Measurements from ENCODE around the gene GALNT10. TPM values are rescaled to one million over a fixed set of nuclear protein-coding genes. Genes with fewer than 3 reads are reported as not detected.

GALNT10 gene
- total RNA-seq, 4 donors from 2014 or later: 35.9 to 59.4 (median 46.8) TPM

DNA sequence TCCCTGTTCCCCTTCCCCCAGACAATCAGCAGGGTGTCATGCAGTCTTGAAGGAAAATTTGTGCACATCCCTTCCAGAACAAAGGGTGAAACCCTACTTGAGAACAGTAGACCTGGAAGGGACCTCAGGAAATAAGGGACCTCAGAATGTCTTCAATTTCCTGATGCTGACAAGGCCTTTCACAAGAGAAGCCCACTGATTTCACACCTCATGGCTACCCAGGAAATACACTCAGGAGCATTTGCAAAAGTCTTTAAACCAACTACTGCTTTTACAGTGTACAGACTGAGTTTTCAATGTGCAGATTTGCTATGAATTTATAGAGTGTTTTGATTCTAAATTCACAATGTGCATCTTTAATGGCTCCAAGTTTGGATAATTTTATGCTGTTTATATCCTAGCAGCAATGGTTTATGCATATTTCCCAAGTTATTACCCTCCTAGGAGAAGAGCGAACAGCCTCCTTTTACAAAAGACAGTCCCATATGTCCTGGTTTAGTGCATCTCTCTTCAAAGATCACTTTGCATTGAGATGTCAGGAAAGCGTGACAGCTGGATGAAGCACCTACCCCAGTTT lies 74.8 kb downstream of the GALNT10 start:
- TF ChIP-seq, protein P1, sequence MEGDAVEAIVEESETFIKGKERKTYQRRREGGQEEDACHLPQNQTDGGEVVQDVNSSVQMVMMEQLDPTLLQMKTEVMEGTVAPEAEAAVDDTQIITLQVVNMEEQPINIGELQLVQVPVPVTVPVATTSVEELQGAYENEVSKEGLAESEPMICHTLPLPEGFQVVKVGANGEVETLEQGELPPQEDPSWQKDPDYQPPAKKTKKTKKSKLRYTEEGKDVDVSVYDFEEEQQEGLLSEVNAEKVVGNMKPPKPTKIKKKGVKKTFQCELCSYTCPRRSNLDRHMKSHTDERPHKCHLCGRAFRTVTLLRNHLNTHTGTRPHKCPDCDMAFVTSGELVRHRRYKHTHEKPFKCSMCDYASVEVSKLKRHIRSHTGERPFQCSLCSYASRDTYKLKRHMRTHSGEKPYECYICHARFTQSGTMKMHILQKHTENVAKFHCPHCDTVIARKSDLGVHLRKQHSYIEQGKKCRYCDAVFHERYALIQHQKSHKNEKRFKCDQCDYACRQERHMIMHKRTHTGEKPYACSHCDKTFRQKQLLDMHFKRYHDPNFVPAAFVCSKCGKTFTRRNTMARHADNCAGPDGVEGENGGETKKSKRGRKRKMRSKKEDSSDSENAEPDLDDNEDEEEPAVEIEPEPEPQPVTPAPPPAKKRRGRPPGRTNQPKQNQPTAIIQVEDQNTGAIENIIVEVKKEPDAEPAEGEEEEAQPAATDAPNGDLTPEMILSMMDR (IDR thresholded peaks at IDR 0.05): no peak
- TF ChIP-seq POLR2A (IDR thresholded peaks at IDR 0.05): no peak
- Histone ChIP-seq H3K4me3 (no peak overlapping the region), H3K27me3 (no peaks in the 10 kb centered on the region), H3K36me3 (no peaks in the 10 kb centered on the region), H3K4me1 (peaks cover 0 to 2% (median 0%) of the 10 kb centered on the region in 4 donors), H3K9me3 (no peaks in the 10 kb centered on the region), H3K27ac (no peak overlapping the region)
- no peak for DNase-seq

DNA sequence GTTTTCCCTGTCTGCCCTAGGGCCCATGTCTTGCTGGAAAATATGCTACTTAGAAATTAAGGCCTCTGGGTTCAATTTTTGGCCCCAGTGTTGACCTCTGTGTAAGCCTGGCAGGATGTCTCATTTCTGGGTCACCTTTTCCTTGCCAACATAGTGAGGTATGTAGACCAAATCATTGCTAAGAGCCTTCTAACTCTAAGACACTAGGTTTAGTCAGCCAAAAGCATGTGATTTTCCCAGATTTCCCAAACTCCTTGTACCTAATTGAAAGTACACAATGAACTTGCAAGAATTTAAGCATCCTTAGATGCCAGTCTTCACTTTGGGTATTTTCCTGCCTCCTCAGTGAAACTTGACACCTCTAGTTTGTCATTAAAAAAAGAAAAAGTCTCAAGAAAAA lies 77.0 kb downstream of the GALNT10 start:
- Histone ChIP-seq H3K4me1 (peaks cover 0 to 3% (median 0%) of the 10 kb centered on the region in 4 donors), H3K4me3 (no peak overlapping the region), H3K27ac (no peak overlapping the region), H3K9me3 (no peaks in the 10 kb centered on the region), H3K36me3 (no peaks in the 10 kb centered on the region), H3K27me3 (no peaks in the 10 kb centered on the region)
- TF ChIP-seq, protein P1 (IDR thresholded peaks at IDR 0.05): no peak
- TF ChIP-seq POLR2A (IDR thresholded peaks at IDR 0.05): no peak
- no peak for DNase-seq

DNA sequence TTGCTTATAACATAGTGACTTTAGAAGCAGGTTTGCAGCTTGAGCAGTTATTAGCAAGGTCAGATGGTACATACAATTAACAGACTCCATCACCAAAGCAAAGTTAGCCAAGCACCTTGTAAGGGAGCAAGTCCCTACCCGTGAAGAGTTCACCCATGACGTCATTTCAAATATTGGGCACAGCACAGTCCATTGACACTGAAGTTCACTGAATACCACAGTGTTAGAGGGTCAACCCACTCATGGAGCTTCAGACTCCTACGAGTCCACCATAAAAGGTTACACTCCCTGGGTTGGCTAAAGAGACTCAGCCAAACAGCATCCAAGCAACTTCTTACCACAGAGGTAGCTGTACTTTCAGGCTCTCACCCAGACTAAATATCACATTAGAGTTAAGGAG lies 77.5 kb downstream of the GALNT10 start:
- H3K27ac ChIP-seq: no peak overlapping the region
- no peak for DNase-seq
- H3K36me3 ChIP-seq: no peaks in the 10 kb centered on the region
- TF ChIP-seq, protein P1 (IDR thresholded peaks at IDR 0.05): no peak
- TF ChIP-seq POLR2A (IDR thresholded peaks at IDR 0.05): no peak
- no peaks in the 10 kb centered on the region for H3K27me3 ChIP-seq
- H3K4me3 ChIP-seq: no peak overlapping the region
- peaks cover 0 to 9% (median 4%) of the 10 kb centered on the region in 4 donors for H3K4me1 ChIP-seq
- no peaks in the 10 kb centered on the region for H3K9me3 ChIP-seq

DNA sequence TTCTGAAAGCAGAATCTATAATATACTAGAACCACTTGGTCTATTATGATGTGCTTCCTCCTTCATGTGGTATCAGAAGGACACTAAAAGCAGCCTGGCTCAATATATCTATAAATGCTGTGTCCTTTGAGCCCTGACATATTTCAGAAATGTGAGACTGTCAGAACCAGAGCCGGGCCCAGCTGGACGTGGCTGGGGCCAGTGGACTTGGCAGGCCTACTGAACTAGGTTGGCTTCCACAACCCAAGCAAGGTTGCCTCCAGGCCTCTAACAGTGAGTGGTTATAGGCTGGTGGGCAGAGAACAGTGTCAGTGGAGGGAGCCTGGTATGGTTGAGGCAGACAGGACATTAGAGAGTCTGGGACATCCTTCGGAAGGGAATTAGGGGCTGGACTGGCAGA lies 78.9 kb downstream of the GALNT10 start:
- Histone ChIP-seq H3K36me3 (no peaks in the 10 kb centered on the region), H3K4me1 (peaks cover 0 to 17% (median 8%) of the 10 kb centered on the region in 4 donors), H3K9me3 (no peaks in the 10 kb centered on the region), H3K4me3 (no peak overlapping the region), H3K27me3 (no peaks in the 10 kb centered on the region), H3K27ac (no peak overlapping the region)
- TF ChIP-seq, protein P1 (IDR thresholded peaks at IDR 0.05): no peak
- TF ChIP-seq POLR2A (IDR thresholded peaks at IDR 0.05): no peak
- no peak for DNase-seq

GRCh38 chr5:154271466-154271865 lies 80.9 kb downstream of the GALNT10 start:
- peaks cover 0 to 17% (median 8%) of the 10 kb centered on the region in 4 donors for H3K4me1 ChIP-seq
- no peaks in the 10 kb centered on the region for H3K27me3 ChIP-seq
- DNase-seq: no peak
- H3K36me3 ChIP-seq: no peaks in the 10 kb centered on the region
- TF ChIP-seq POLR2A (IDR thresholded peaks at IDR 0.05): no peak
- TF ChIP-seq, protein P1 (IDR thresholded peaks at IDR 0.05): no peak
- no peak overlapping the region for H3K27ac ChIP-seq
- H3K4me3 ChIP-seq: no peak overlapping the region
- H3K9me3 ChIP-seq: no peaks in the 10 kb centered on the region
